GM12878 (cell line): ENCODE results near the gene USP47. TPM values are rescaled to one million over a fixed set of nuclear protein-coding genes. Genes with fewer than 3 reads are reported as not detected.

Experiments used
- ATAC-seq: fragments of 200-7000 bp; cut with Tn5 transposase; 3 replicates; pipeline ENCODE4 v1.9.1; 2020; ENCODE audit warnings: mild to moderate bottlenecking, moderate library complexity
- BruUV-seq: library from RNA; stranded (reverse); fragments of 400-500 nt; replicated peaks from 2 replicates; lab custom pipeline; 2021; lab: Mats Ljungman, UMichigan
- CTCF ChIA-PET: fragments of 300-600 bp; sonication (Branson Sonifier 250); formaldehyde crosslinking; extraction: SDS; loops from one replicate; lab custom pipeline; 2021; ENCODE audit warnings: inconsistent platforms; lab: Yijun Ruan, JAX
- POLR2A ChIA-PET: fragments of 350-600 bp; formaldehyde crosslinking; extraction: SDS; loops from one replicate; lab custom pipeline; 2021; ENCODE audit warnings: inconsistent platforms; lab: Charles Lee
- RAD21 ChIA-PET: fragments of 300-600 bp; sonication (Branson Sonifier 250); formaldehyde crosslinking; loops from one replicate; lab custom pipeline; 2023; ENCODE audit warnings: antibody characterized with exemption; ENCODE audit not compliant: unreplicated experiment; lab: Charles Lee
- SMC1A ChIA-PET: fragments of 300-600 bp; sonication (Branson Sonifier 250); formaldehyde crosslinking; loops from one replicate; lab custom pipeline; 2023; ENCODE audit not compliant: unreplicated experiment, uncharacterized antibody; lab: Charles Lee
- DNase-seq: peaks from one replicate; pipeline ENCODE4 v3.0.0-alpha.2; 2011; ENCODE audit warnings: low read depth, low spot score
- FAIRE-seq: peaks from 3 replicates; lab custom pipeline; 2011; peaks lifted over from hg19 to GRCh38; lab: Jason Lieb, UNC
- H2AFZ ChIP-seq: 2 replicates; pipeline ENCODE4 v1.6.0; 2011; ENCODE audit warnings: low read depth, low read length, control low read depth; ENCODE audit not compliant: control insufficient read depth
- H3K27ac ChIP-seq: 2 replicates; pipeline ENCODE4 v1.5.1; 2011; ENCODE audit warnings: control low read depth; ENCODE audit not compliant: control insufficient read depth, insufficient read depth
- H3K27me3 ChIP-seq, 2 experiments: replicated peaks in 1 of 2; 2 replicates each; pipeline versions ENCODE4 v1.6.0 to v1.6.1; 2011; ENCODE audit warnings: low read length in 1 of 2; ENCODE audit not compliant: control insufficient read depth in 2 of 2, insufficient read depth in 2 of 2
- H3K36me3 ChIP-seq, 2 experiments: 2 replicates each; pipeline ENCODE4 v1.5.1; 2011; ENCODE audit warnings: low read length in 1 of 2; ENCODE audit not compliant: control insufficient read depth in 2 of 2, insufficient read depth in 2 of 2
- H3K4me1 ChIP-seq: 2 replicates; pipeline ENCODE4 v1.6.1; 2011; ENCODE audit warnings: mild to moderate bottlenecking, low read length, moderate library complexity, mixed read lengths; ENCODE audit not compliant: control insufficient read depth, insufficient read depth
- H3K4me2 ChIP-seq: 2 replicates; pipeline ENCODE4 v1.6.0; 2011; ENCODE audit warnings: control low read depth; ENCODE audit not compliant: control insufficient read depth, insufficient read depth
- H3K4me3 ChIP-seq: fragments of 200-600 bp; sonication (generic); 2 replicates; pipeline ENCODE4 v1.5.1; 2016
- H3K79me2 ChIP-seq: 2 replicates; pipeline ENCODE4 v1.6.0; 2011; ENCODE audit warnings: low read length; ENCODE audit not compliant: control insufficient read depth, insufficient read depth
- H3K9ac ChIP-seq: 2 replicates; pipeline ENCODE4 v1.8.0; 2011; ENCODE audit warnings: low read length, control low read depth, mixed read lengths; ENCODE audit not compliant: control insufficient read depth, insufficient read depth
- H3K9me3 ChIP-seq: replicated peaks from 3 replicates; pipeline ENCODE4 v1.5.1; 2011; ENCODE audit warnings: mild to moderate bottlenecking, low read length; ENCODE audit not compliant: control insufficient read depth, insufficient read depth
- H4K20me1 ChIP-seq: 2 replicates; pipeline ENCODE4 v1.6.0; 2011; ENCODE audit not compliant: control insufficient read depth, insufficient read depth
- BACH1 ChIP-seq: fragments of 450-650 bp; IDR thresholded peaks from 2 replicates; pipeline ENCODE4 v1.6.1; 2017; ENCODE audit warnings: mild to moderate bottlenecking, borderline replicate concordance
- CHD4 ChIP-seq: fragments of 200-600 bp; sonication (generic); IDR thresholded peaks from 2 replicates; pipeline ENCODE4 v1.6.1; 2016; ENCODE audit warnings: mild to moderate bottlenecking
- HCFC1 ChIP-seq: fragments of 150-350 bp; IDR thresholded peaks from 2 replicates; pipeline ENCODE4 v1.6.1; 2014; ENCODE audit warnings: low read length
- MXI1 ChIP-seq: fragments of 150-350 bp; IDR thresholded peaks from 2 replicates; pipeline ENCODE4 v1.6.1; 2011; ENCODE audit warnings: low read depth, mild to moderate bottlenecking, inconsistent platforms, low read length, improper control_type of control experiment
- NR2F1 ChIP-seq: fragments of 450-650 bp; conservative IDR thresholded peaks from 2 replicates; pipeline ENCODE4 v1.6.1; 2017; ENCODE audit warnings: mild to moderate bottlenecking
- PML ChIP-seq: IDR thresholded peaks from 2 replicates; pipeline ENCODE4 v1.6.1; 2012; ENCODE audit warnings: low read length, inconsistent platforms
- POLR2AphosphoS2 ChIP-seq: IDR thresholded peaks from 2 replicates; pipeline ENCODE4 v1.6.1; 2011; ENCODE audit warnings: low read depth, mild to moderate bottlenecking, low read length, improper control_type of control experiment, moderate library complexity
- RCOR1 ChIP-seq: conservative IDR thresholded peaks from 2 replicates; pipeline ENCODE4 v1.6.1; 2012; ENCODE audit warnings: low read depth, low read length, improper control_type of control experiment
- SIX5 ChIP-seq: IDR thresholded peaks from 2 replicates; pipeline ENCODE4 v1.6.1; 2011; ENCODE audit warnings: mild to moderate bottlenecking, low read depth, low read length, moderate library complexity; ENCODE audit not compliant: severe bottlenecking
- in situ Hi-C: fragments of 300-500 bp; cut with MboI; formaldehyde crosslinking; loops from 9 replicates; pipeline ENCODE4 v1.14.3; 2018; ENCODE audit warnings: mixed read lengths
- intact Hi-C: fragments of 100-400 bp; cut with micrococcal nuclease; formaldehyde crosslinking; loops from one replicate; pipeline ENCODE4 v1.14.2; 2022; ENCODE audit not compliant: unreplicated experiment
- polyA plus RNA-seq, 11 experiments: library from polyadenylated mRNA; depleted of rRNA in 4 of 11; unstranded in 6 of 11; stranded (reverse) in 5 of 11; fragments of >200 nt; fragmentation: Nextera tagmentation in 4 of 11; fragmentation: Illumina TruSeq in 1 of 11; extraction: Ambion mirVana in 4 of 11; extraction: Trizol in 1 of 11; gene quantifications; 1 replicate in 1 of 11; 2 replicates in 10 of 11; pipeline versions ENCODE4 v1.2.1 to v1.2.3, GENCODE V29; 2011 to 2016; ENCODE audit warnings: inconsistent platforms in 2 of 11, missing spikeins in 2 of 11, low read depth in 1 of 11
- total RNA-seq, 4 experiments: library from RNA; depleted of rRNA in 3 of 4; stranded (reverse); fragments of >200 nt in 3 of 4; fragmentation: Illumina TruSeq in 1 of 4; extraction: Trizol in 1 of 4; gene quantifications; 2 replicates each; pipeline versions ENCODE4 v1.2.1 to v1.2.3, GENCODE V29; 2013 to 2021
- TF ChIP-seq, protein P1 (sequence below): IDR thresholded peaks from 2 replicates; pipeline ENCODE4 v1.6.1; 2012; ENCODE audit warnings: improper control_type of control experiment, low read depth, low read length; ENCODE audit not compliant: insufficient replicate concordance
- TF ChIP-seq, protein P2 (sequence below): fragments of 150-350 bp; IDR thresholded peaks from 2 replicates; pipeline ENCODE4 v1.6.1; 2016; ENCODE audit warnings: low read depth, low read length
- TF ChIP-seq, protein P3 (sequence below): fragments of 450-650 bp; IDR thresholded peaks from 2 replicates; pipeline ENCODE4 v1.6.1; 2018; ENCODE audit warnings: mild to moderate bottlenecking, low read depth, moderate library complexity; ENCODE audit not compliant: partially characterized antibody

The USP47 gene
- total and polyA plus RNA-seq, 10 of the 15 experiments (the other 5 are each of a cell fraction or from before 2014, with no cell fraction given), result 13.9 to 54.0 (median 31.6) TPM

DNA sequence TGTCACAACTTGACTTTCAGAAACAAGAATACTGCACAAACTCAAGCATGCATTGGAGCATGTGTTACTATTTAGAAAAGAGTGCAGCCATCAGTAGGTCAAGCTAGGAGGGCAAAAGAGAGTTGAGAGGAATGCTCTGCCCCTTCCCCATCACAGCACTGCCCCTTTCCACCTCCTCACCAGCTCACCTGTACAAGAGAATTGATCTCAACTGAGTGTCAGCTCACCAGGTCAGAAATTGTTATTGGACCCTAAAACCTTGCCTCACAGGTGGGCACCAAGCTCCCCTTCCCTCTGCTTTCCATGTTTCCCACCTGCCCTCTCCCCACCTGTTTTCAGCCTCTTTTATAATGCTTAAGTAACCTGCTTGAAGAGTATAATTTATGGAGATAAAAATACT, 117.8 kb downstream of the USP47 start:
- no peak for DNase-seq
- no peak overlapping the region for H3K9ac ChIP-seq
- H3K27ac ChIP-seq, result no peak overlapping the region
- H3K4me2 ChIP-seq, result no peak overlapping the region
- SMC1A ChIA-PET, result no interaction called here
- CTCF ChIA-PET, result interaction anchor here (3.8 kb wide), 1 partner anchor 13 kb away, joined by 8 read pairs; no protein-coding TSS in a partner anchor
- no peaks in the 10 kb centered on the region; a peak in 1 of 4 replicates for H3K27me3 ChIP-seq
- peaks cover 0 to 20% of the 10 kb centered on the region in 2 experiments for H3K36me3 ChIP-seq
- in situ Hi-C loops (no loop called here), intact Hi-C loops (no loop called here)
- no peaks in the 10 kb centered on the region for H3K9me3 ChIP-seq
- POLR2A ChIA-PET, result no interaction called here
- H4K20me1 ChIP-seq, result no peaks in the 10 kb centered on the region
- H3K4me3 ChIP-seq, result no peak overlapping the region
- BruUV-seq, result no TSS peak
- FAIRE-seq, result no peak
- no peaks in the 10 kb centered on the region for H3K79me2 ChIP-seq
- RAD21 ChIA-PET, result no interaction called here
- ATAC-seq, result no peak
- H2AFZ ChIP-seq, result no peak overlapping the region
- H3K4me1 ChIP-seq, result peaks cover 9% of the 10 kb centered on the region
- TF ChIP-seq POLR2AphosphoS2, result no peak
- TF ChIP-seq, protein P1, sequence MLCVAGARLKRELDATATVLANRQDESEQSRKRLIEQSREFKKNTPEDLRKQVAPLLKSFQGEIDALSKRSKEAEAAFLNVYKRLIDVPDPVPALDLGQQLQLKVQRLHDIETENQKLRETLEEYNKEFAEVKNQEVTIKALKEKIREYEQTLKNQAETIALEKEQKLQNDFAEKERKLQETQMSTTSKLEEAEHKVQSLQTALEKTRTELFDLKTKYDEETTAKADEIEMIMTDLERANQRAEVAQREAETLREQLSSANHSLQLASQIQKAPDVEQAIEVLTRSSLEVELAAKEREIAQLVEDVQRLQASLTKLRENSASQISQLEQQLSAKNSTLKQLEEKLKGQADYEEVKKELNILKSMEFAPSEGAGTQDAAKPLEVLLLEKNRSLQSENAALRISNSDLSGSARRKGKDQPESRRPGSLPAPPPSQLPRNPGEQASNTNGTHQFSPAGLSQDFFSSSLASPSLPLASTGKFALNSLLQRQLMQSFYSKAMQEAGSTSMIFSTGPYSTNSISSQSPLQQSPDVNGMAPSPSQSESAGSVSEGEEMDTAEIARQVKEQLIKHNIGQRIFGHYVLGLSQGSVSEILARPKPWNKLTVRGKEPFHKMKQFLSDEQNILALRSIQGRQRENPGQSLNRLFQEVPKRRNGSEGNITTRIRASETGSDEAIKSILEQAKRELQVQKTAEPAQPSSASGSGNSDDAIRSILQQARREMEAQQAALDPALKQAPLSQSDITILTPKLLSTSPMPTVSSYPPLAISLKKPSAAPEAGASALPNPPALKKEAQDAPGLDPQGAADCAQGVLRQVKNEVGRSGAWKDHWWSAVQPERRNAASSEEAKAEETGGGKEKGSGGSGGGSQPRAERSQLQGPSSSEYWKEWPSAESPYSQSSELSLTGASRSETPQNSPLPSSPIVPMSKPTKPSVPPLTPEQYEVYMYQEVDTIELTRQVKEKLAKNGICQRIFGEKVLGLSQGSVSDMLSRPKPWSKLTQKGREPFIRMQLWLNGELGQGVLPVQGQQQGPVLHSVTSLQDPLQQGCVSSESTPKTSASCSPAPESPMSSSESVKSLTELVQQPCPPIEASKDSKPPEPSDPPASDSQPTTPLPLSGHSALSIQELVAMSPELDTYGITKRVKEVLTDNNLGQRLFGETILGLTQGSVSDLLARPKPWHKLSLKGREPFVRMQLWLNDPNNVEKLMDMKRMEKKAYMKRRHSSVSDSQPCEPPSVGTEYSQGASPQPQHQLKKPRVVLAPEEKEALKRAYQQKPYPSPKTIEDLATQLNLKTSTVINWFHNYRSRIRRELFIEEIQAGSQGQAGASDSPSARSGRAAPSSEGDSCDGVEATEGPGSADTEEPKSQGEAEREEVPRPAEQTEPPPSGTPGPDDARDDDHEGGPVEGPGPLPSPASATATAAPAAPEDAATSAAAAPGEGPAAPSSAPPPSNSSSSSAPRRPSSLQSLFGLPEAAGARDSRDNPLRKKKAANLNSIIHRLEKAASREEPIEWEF, result no peak
- TF ChIP-seq, protein P2, sequence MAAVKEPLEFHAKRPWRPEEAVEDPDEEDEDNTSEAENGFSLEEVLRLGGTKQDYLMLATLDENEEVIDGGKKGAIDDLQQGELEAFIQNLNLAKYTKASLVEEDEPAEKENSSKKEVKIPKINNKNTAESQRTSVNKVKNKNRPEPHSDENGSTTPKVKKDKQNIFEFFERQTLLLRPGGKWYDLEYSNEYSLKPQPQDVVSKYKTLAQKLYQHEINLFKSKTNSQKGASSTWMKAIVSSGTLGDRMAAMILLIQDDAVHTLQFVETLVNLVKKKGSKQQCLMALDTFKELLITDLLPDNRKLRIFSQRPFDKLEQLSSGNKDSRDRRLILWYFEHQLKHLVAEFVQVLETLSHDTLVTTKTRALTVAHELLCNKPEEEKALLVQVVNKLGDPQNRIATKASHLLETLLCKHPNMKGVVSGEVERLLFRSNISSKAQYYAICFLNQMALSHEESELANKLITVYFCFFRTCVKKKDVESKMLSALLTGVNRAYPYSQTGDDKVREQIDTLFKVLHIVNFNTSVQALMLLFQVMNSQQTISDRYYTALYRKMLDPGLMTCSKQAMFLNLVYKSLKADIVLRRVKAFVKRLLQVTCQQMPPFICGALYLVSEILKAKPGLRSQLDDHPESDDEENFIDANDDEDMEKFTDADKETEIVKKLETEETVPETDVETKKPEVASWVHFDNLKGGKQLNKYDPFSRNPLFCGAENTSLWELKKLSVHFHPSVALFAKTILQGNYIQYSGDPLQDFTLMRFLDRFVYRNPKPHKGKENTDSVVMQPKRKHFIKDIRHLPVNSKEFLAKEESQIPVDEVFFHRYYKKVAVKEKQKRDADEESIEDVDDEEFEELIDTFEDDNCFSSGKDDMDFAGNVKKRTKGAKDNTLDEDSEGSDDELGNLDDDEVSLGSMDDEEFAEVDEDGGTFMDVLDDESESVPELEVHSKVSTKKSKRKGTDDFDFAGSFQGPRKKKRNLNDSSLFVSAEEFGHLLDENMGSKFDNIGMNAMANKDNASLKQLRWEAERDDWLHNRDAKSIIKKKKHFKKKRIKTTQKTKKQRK, result no peak
- no peak for TF ChIP-seq BACH1
- TF ChIP-seq MXI1, result no peak
- TF ChIP-seq HCFC1, result no peak
- no peak for TF ChIP-seq RCOR1
- no peak for TF ChIP-seq SIX5
- no peak for TF ChIP-seq CHD4
- TF ChIP-seq, protein P3, sequence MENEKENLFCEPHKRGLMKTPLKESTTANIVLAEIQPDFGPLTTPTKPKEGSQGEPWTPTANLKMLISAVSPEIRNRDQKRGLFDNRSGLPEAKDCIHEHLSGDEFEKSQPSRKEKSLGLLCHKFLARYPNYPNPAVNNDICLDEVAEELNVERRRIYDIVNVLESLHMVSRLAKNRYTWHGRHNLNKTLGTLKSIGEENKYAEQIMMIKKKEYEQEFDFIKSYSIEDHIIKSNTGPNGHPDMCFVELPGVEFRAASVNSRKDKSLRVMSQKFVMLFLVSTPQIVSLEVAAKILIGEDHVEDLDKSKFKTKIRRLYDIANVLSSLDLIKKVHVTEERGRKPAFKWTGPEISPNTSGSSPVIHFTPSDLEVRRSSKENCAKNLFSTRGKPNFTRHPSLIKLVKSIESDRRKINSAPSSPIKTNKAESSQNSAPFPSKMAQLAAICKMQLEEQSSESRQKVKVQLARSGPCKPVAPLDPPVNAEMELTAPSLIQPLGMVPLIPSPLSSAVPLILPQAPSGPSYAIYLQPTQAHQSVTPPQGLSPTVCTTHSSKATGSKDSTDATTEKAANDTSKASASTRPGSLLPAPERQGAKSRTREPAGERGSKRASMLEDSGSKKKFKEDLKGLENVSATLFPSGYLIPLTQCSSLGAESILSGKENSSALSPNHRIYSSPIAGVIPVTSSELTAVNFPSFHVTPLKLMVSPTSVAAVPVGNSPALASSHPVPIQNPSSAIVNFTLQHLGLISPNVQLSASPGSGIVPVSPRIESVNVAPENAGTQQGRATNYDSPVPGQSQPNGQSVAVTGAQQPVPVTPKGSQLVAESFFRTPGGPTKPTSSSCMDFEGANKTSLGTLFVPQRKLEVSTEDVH, result no peak
- TF ChIP-seq PML, result no peak
- no peak for TF ChIP-seq NR2F1
